Activated B cell treated with CpG ODN at 0.5 μM for 24 hours (primary cell): Measurements from ENCODE around the gene GGA2. TPM values are rescaled to one million over a fixed set of nuclear protein-coding genes. Genes with fewer than 3 reads are reported as not detected.

Experiments used
- ATAC-seq: fragments of 200-7000 bp; cut with Tn5 transposase; one replicate; pipeline ENCODE4 v1.10.0; 2021; ENCODE audit warnings: low read depth, mild to moderate bottlenecking, moderate library complexity
- CTCF ChIA-PET: fragments of 350-600 bp; sonication (Branson Sonifier 250); formaldehyde crosslinking; loops from one replicate; lab custom pipeline; 2021; ENCODE audit warnings: antibody characterized with exemption; lab: Charles Lee
- POLR2A ChIA-PET: fragments of 350-600 bp; sonication (Branson Sonifier 250); formaldehyde crosslinking; loops from one replicate; lab custom pipeline; 2021; ENCODE audit warnings: antibody characterized with exemption; lab: Charles Lee
- DNase-seq: peaks from one replicate; pipeline ENCODE4 v3.0.0; 2022
- H3K27ac Mint-ChIP-seq: one replicate; pipeline ENCODE4 v1.8.0; 2020; ENCODE audit warnings: mixed read lengths
- H3K27me3 Mint-ChIP-seq: one replicate; pipeline ENCODE4 v1.8.0; 2021; ENCODE audit warnings: mixed read lengths
- H3K36me3 Mint-ChIP-seq: one replicate; pipeline ENCODE4 v1.8.0; 2021; ENCODE audit warnings: low read depth, mixed read lengths
- H3K4me1 Mint-ChIP-seq: one replicate; pipeline ENCODE4 v1.8.0; 2021; ENCODE audit warnings: mixed read lengths
- H3K4me3 Mint-ChIP-seq: one replicate; pipeline ENCODE4 v1.8.0; 2020; ENCODE audit warnings: mild to moderate bottlenecking, mixed read lengths
- H3K9me3 Mint-ChIP-seq: one replicate; pipeline ENCODE4 v1.8.0; 2020; ENCODE audit warnings: mixed read lengths
- CTCF ChIP-seq: fragments of 200-600 bp; IDR thresholded peaks from one replicate; pipeline ENCODE4 v1.8.0; 2022; ENCODE audit warnings: antibody characterized with exemption, mild to moderate bottlenecking
- intact Hi-C: fragments of 100-400 bp; cut with micrococcal nuclease; formaldehyde crosslinking; loops from one replicate; pipeline ENCODE4 v1.15.1; 2024
- total RNA-seq: library from RNA; stranded (reverse); gene quantifications from 2 replicates; pipeline ENCODE4 v1.2.3, GENCODE V29; 2022

Gene GGA2
- total RNA-seq, 1 donor from 2014 or later: 281 TPM

- intact Hi-C loops: no loop called here
- Mint-ChIP-seq H3K27me3 (no peaks in the 10 kb centered on the region), H3K9me3 (no peaks in the 10 kb centered on the region), H3K27ac (peak overlapping the region; percentile 50), H3K36me3 (peaks cover 57% of the 10 kb centered on the region), H3K4me1 (peaks cover 98% of the 10 kb centered on the region), H3K4me3 (no peak overlapping the region)
- ChIA-PET CTCF (interaction anchor here (0.7 to 1.5 kb wide), 2 partner anchors 19 to 66 kb away, joined by 3 read pairs; no protein-coding TSS in a partner anchor), POLR2A (interaction anchor here (0.5 to 1.2 kb wide), 2 partner anchors 14 to 17 kb away, joined by 5 read pairs; no protein-coding TSS in a partner anchor)
- no peak for TF ChIP-seq CTCF
- no peak for ATAC-seq
- no peak for DNase-seq
Observed at GRCh38 chr16:23501291-23501690, 9.0 kb downstream of the GGA2 start.

- Mint-ChIP-seq H3K27ac (peak overlapping the region; percentile 22), H3K27me3 (no peaks in the 10 kb centered on the region), H3K36me3 (peaks cover 57% of the 10 kb centered on the region), H3K4me1 (peaks cover 97% of the 10 kb centered on the region), H3K9me3 (no peaks in the 10 kb centered on the region), H3K4me3 (no peak overlapping the region)
- no peak for DNase-seq
- intact Hi-C loops: no loop called here
- no peak for TF ChIP-seq CTCF
- no peak for ATAC-seq
- ChIA-PET CTCF (interaction anchor here (0.7 to 1.9 kb wide), 2 partner anchors 66 to 96 kb away, joined by 3 to 6 read pairs; partner anchors contain the start of gene NDUFAB1), POLR2A (interaction anchor here (1.2 kb wide), 1 partner anchor 18 kb away, joined by 5 read pairs; no protein-coding TSS in a partner anchor)
Observed at GRCh38 chr16:23500862-23501225, 9.4 kb downstream of the GGA2 start.

GRCh38 chr16:23500212-23500861, 10.0 kb downstream of the GGA2 start:
- peak overlapping the region; percentile 78 for H3K27ac Mint-ChIP-seq
- ChIA-PET CTCF (interaction anchor here (0.7 to 1.9 kb wide), 2 partner anchors 65 to 96 kb away, joined by 3 to 6 read pairs; partner anchors contain the start of gene NDUFAB1), POLR2A (interaction anchor here (0.6 to 5.4 kb wide), 3 partner anchors 8 to 18 kb away, joined by 3 to 55 read pairs (median 5); partner anchors contain the start of gene GGA2)
- ATAC-seq: no peak
- DNase-seq: no peak
- H3K36me3 Mint-ChIP-seq: peaks cover 62% of the 10 kb centered on the region
- TF ChIP-seq CTCF: no peak
- H3K4me1 Mint-ChIP-seq: peaks cover 97% of the 10 kb centered on the region
- H3K27me3 Mint-ChIP-seq: no peaks in the 10 kb centered on the region
- H3K9me3 Mint-ChIP-seq: no peaks in the 10 kb centered on the region
- no peak overlapping the region for H3K4me3 Mint-ChIP-seq
- intact Hi-C loops: no loop called here

- peaks cover 68% of the 10 kb centered on the region for H3K36me3 Mint-ChIP-seq
- ChIA-PET POLR2A (interaction anchor here (1.2 to 5.4 kb wide), 3 partner anchors 8 to 19 kb away, joined by 3 to 55 read pairs (median 5); partner anchors contain the start of gene GGA2), CTCF (interaction anchor here (1.9 kb wide), 1 partner anchor 97 kb away, joined by 6 read pairs; the partner anchor contains the start of gene NDUFAB1)
- no peak overlapping the region for H3K4me3 Mint-ChIP-seq
- no peaks in the 10 kb centered on the region for H3K9me3 Mint-ChIP-seq
- DNase-seq (no peak), ATAC-seq (no peak)
- no peaks in the 10 kb centered on the region for H3K27me3 Mint-ChIP-seq
- intact Hi-C loops: no loop called here
- TF ChIP-seq CTCF: no peak
- H3K27ac Mint-ChIP-seq: peak overlapping the region; percentile 78
- peaks cover 95% of the 10 kb centered on the region for H3K4me1 Mint-ChIP-seq
Observed at GRCh38 chr16:23499801-23500200, 10.5 kb downstream of the GGA2 start.

- peak overlapping the region; percentile 36 for H3K27ac Mint-ChIP-seq
- POLR2A ChIA-PET: interaction anchor here (0.6 to 5.4 kb wide), 3 partner anchors 9 to 801 kb away, joined by 3 to 55 read pairs (median 4); partner anchors contain the start of gene GGA2
- no peaks in the 10 kb centered on the region for H3K27me3 Mint-ChIP-seq
- ATAC-seq: no peak
- CTCF ChIA-PET: no interaction called here
- H3K9me3 Mint-ChIP-seq: no peaks in the 10 kb centered on the region
- H3K4me1 Mint-ChIP-seq: peaks cover 86% of the 10 kb centered on the region
- DNase-seq: no peak
- intact Hi-C loops: no loop called here
- H3K4me3 Mint-ChIP-seq: no peak overlapping the region
- TF ChIP-seq CTCF: no peak
- peaks cover 77% of the 10 kb centered on the region for H3K36me3 Mint-ChIP-seq
Observed at GRCh38 chr16:23498863-23499262, 11.4 kb downstream of the GGA2 start.
